GM19351 (cell line): ENCODE data around the gene ZNF304.
"Not testable (repeated sequence)": the region's sequence is repeated elsewhere in the genome, so short reads cannot be mapped to it uniquely, and the experiment has no call there.

Experiments used
- ATAC-seq: cut with Tn5 transposase; IDR thresholded peaks from one replicate; pipeline ENCODE4 v1.9.1; 2021; ENCODE audit warnings: mild to moderate bottlenecking, moderate library complexity; ENCODE audit not compliant: unreplicated experiment

ZNF304 gene

GRCh38 chr19:57359300-57359699 lies 8.2 kb downstream of the ZNF304 start:
- ATAC-seq, result no peak

GRCh38 chr19:57362419-57362818 lies 11.3 kb downstream of the ZNF304 start:
- no peak for ATAC-seq

- ATAC-seq, result peak; percentile 95
These were observed 12.1 kb downstream of the ZNF304 start, which contains the start of the genes TRAPPC2B and ZNF547 for GRCh38 chr19:57362997-57363687. TRAPPC2B (plus strand) TSS chr19:57363551; CDS start chr19:57364834, 1,283 bp downstream. ZNF547 (plus strand) TSS chr19:57363551; CDS start chr19:57368556, 5,005 bp downstream.

GRCh38 chr19:57363688-57364181 lies 12.7 kb downstream of the ZNF304 start:
- ATAC-seq, result no peak

- ATAC-seq, result no peak
These were observed 15.7 kb downstream of the ZNF304 start for GRCh38 chr19:57366776-57367175.

DNA sequence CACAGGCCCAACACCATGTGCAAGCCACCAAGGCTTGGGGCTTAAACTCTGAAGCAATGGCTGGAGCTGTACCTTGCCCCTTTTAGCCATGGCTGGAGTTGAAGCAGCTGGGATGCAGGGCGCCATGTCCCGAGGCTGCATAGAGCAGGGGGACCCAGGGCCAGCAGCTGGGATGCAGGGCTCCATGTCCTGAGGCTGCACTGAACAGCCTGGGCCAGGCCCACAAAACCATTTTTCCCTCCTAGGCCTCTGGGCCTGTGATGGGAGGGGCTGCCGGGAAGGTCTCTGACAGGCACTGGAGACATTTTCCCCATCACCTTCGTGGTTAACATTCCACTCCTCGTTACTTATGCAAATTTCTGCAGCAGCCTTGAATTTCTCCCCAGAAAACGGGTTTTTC lies 23.1 kb downstream of the ZNF304 start:
- no peak for ATAC-seq

GRCh38 chr19:57374647-57375046 lies 23.6 kb downstream of the ZNF304 start:
- not testable (repeated sequence) for ATAC-seq

- ATAC-seq, result no peak
These were observed 25.1 kb downstream of the ZNF304 start for GRCh38 chr19:57376151-57376550.

- ATAC-seq, result no peak
These were observed 26.6 kb downstream of the ZNF304 start for GRCh38 chr19:57377498-57378146.

DNA sequence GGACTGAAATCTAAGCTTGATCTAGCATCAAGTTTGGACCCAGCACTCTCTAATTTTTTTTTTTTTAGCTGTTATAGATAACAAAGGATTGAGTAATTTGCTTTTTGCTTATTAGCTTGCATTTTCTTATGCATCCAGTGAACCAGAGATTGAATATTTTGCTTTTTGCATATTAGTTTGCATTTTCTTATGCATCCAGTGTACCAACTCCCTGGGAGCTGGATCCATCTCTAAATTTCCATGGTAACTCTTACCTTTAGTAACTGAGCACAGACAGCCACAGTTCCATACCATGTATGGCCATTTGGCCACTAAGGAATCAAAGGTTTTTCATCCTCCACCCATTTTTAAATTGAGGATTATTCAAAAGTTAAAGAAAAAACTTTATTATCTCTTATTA lies 29.9 kb downstream of the ZNF304 start:
- ATAC-seq, result no peak

DNA sequence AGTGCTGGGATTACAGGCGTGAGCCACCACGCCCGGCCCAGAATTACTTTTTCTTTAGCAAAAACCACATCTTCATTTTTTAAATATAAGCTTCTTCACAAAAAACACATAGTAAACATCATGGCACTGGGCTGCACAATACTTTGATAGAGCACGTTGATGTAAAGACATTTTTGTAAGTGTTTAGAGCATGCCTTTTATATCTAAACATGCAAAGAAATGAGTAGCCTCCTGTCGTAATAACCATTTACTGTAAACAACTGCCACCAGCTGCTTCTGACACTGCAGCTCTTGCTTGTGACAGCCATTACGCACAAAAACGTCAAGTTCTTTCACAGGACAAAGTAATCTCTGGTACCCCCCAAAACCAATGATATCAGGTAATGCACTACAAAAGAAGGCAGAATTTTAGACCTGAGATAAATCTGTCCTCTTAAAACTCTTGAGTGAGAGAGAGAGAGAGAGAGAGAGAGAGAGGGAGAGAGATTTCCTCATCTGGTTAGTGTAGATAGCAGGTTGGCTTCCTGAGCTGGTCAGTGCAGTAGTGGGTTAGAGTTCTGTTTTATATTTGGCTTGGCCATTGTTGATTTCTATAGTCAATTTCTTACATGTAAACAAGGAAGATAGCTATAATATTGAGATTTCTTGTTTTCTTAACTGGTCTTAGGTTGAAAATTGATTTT lies 31.9 kb downstream of the ZNF304 start:
- ATAC-seq, result no peak

DNA sequence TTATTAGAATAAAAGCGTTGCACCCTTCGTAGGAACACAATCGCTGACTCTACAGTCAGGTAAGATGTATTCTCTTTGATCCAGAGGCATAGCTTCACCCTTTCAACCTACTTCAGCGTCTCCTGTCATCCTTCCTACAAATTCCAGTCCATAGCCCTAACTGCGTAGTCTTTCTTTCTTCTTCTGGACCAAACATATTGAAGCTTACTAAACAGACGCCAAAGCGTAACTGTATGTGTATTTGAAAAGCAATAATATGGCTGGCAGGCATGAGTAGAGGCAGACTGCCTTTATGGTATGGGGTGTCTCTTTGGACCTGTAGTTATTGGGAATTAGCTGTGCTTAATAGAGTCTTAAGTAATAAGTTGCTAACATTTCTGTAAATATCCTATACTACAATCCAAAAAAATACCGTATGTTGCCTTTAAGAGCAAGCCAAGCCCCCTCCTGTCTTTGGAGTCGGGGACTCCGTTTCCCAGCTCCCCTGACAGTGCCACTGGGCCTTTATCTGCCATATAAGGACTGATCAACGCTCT lies 38.2 kb downstream of the ZNF304 start:
- no peak for ATAC-seq

- peak; percentile 98 for ATAC-seq
These were observed 38.9 kb downstream of the ZNF304 start, which contains the start of gene ZNF548 for GRCh38 chr19:57389730-57390598. ZNF548 (plus strand) TSS chr19:57389854; CDS start chr19:57390100, 246 bp downstream.

- no peak for ATAC-seq
These were observed 44.6 kb downstream of the ZNF304 start for GRCh38 chr19:57395710-57396109.

DNA sequence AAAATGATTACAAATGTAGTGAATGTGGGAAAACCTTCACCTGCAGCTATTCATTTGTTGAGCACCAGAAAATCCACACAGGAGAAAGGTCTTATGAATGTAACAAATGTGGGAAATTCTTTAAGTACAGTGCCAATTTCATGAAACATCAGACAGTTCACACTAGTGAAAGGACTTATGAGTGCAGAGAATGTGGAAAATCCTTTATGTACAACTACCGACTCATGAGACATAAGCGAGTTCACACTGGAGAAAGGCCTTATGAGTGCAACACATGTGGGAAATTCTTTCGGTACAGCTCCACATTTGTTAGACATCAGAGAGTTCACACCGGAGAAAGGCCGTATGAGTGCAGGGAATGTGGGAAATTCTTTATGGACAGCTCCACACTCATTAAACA lies 47.8 kb downstream of the ZNF304 start:
- ATAC-seq, result no peak

DNA sequence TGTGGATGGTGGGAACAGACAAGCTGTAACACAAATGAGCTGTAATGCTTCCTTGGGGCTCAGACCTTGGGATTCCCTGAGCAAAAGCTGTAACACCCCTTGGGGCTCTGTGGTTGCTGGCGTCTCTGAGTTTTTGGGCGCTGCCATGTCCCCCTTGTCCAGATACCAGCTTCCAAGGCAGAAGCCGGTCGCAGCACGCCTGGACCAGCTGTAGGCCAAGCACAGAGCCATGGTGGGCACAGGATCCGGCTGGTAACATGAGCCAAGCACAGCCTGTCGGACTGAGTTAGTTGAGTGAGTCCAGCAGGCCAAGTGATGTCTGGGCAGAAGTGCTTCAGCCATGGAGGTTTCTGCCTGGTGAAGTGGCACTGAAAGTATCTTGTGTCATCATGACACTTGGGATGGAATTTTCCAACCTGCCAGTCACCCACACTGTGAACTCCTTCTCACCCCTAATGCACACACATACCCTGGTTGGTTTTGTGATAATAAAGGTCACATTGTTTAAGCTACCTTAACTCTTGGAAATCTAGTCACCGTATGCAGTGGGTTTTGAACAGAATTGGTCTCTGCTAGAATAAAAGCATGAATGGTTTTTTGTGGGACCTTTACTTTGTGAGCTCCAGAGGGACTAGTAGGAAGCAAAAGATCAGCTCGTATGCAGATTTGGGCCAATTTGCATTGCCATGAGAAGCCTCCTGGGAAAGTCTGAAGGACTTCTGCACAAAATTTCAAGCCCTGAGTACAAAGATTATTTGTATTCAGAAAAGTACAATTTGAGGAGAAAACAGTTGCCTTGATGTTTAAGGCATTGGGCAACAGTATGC lies 52.9 kb downstream of the ZNF304 start:
- no peak for ATAC-seq

DNA sequence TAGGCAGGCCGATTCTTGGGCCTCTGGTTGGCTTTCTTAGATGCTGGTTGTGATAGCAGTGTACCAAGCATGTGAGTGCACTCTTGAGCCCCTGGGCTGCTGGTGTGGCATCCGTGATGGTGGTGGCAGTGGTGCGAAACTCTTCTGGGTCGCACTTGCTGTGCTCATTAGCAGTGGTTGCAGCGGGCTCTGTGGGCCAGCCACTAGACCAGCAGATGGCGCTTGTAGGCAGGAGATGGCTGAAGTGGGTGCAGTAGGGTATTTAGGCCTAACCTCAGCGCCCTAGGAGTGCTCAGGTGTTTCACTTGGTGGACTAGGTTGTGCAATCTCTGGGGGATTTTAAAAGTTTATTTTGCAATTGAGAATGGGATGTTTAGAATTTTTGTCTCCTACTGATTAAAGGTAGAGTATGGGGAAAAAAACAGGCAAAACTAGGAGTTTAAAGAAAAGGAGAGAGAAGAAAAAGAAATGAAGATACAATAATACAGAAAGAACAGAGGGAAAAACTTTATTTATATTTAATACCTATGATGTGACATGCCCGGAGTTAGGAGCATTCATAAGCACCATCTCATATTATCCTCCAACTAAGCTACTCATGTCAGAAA lies 55.5 kb downstream of the ZNF304 start:
- ATAC-seq, result no peak
